ENCODE results near the gene SLC19A1. TPM values are rescaled to one million over a fixed set of nuclear protein-coding genes. Genes with fewer than 3 reads are reported as not detected.

The SLC19A1 gene
- total RNA-seq, 1 donor from 2014 or later = 36.8 TPM

DNA sequence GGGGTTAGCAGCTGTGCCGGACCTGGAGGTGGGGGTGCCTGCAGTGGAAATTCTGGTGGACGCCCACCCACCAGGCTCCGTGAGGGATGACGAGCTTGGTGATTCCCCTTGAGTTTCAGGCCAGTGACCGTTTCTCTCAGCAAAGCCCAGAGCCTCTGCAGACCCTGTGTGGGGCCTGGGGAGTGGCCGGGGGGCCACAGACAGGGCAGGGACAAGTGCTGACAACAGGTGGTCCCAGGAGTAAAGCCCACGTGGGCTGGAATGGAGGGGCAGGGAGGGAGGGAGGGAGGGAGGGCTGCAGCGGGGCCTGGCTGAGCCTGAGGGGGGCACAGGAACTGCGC, 84.4 kb downstream of the SLC19A1 start:
- H3K36me3 Mint-ChIP-seq = peaks cover 29% of the 10 kb centered on the region
- H3K27ac Mint-ChIP-seq = no peak overlapping the region
- no peaks in the 10 kb centered on the region for H3K27me3 Mint-ChIP-seq (ENCODE audit: low read depth)
- no peak for DNase-seq (ENCODE audit: low spot score in 2 of 2, unreplicated experiment in 2 of 2)
- TF ChIP-seq, protein P1, sequence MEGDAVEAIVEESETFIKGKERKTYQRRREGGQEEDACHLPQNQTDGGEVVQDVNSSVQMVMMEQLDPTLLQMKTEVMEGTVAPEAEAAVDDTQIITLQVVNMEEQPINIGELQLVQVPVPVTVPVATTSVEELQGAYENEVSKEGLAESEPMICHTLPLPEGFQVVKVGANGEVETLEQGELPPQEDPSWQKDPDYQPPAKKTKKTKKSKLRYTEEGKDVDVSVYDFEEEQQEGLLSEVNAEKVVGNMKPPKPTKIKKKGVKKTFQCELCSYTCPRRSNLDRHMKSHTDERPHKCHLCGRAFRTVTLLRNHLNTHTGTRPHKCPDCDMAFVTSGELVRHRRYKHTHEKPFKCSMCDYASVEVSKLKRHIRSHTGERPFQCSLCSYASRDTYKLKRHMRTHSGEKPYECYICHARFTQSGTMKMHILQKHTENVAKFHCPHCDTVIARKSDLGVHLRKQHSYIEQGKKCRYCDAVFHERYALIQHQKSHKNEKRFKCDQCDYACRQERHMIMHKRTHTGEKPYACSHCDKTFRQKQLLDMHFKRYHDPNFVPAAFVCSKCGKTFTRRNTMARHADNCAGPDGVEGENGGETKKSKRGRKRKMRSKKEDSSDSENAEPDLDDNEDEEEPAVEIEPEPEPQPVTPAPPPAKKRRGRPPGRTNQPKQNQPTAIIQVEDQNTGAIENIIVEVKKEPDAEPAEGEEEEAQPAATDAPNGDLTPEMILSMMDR (IDR thresholded peaks at IDR 0.05; ENCODE audit: unreplicated experiment) = no peak
- H3K9me3 Mint-ChIP-seq = peaks cover 15% of the 10 kb centered on the region
- no peak overlapping the region for H3K4me3 Mint-ChIP-seq
- peaks cover 24% of the 10 kb centered on the region for H3K4me1 Mint-ChIP-seq

DNA sequence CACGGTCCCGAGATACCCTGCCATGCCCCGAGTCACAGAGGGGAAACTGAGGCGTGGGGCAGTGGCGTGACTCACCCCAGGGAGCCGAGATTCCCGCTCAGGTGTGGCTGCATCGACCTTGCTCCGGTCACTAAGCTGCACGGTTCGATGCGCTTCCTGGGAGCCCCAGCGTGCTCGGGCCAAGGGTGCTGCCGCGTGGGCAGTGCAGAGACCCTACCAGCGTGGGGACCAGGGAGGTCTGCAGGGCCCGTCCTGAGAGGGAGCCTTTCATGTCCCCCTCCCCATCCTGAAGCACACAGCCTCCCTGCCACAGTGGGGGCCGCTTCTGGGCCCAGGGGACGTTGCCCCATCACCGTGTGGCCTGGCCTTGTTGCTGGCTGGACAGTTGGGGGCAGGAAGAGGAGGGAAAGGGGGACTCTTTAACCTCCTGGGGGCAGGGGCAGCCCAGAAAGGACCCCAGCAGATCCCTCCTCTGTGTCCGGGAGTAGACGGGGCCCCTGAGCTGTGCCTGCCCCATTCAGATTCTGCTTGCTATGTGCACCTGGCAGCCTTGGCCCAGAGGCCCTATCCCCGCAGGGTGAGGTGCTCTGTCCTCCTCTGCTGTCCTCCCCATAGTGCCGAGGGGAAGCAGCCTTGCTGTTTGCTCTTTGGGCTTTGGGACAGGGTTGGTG, 84.9 kb downstream of the SLC19A1 start:
- TF ChIP-seq, protein P1 (IDR thresholded peaks at IDR 0.05; ENCODE audit: unreplicated experiment) = no peak
- Mint-ChIP-seq H3K27ac (no peak overlapping the region), H3K4me1 (peaks cover 24% of the 10 kb centered on the region), H3K4me3 (no peak overlapping the region), H3K27me3 (ENCODE audit: low read depth) (no peaks in the 10 kb centered on the region), H3K9me3 (peaks cover 10% of the 10 kb centered on the region), H3K36me3 (peaks cover 24% of the 10 kb centered on the region)
- DNase-seq (ENCODE audit: low spot score in 2 of 2, unreplicated experiment in 2 of 2) = no peak

DNA sequence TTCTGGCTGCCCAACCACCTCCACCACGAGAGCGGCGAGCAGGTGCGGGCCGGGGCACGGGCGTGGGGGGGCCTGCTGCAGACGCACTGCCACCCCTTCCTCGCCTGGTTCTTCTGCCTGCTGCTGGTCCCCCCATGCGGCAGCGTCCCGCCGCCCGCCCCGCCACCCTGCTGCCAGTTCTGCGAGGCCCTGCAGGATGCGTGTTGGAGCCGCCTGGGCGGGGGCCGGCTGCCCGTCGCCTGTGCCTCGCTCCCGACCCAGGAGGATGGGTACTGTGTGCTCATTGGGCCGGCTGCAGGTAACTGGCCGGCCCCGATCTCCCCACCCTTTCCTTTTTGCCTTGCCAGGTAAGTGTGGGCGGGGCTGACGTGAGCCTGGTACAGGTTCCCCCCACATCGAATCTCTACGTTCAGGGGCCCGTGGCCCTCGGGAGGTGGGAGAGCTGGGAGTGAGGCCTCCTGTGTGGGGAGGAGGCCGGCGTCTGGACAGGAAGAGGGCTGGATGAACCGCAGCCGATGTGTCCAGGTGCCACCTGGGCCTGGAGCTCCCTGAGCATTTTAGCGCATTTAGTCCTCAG, 85.6 kb downstream of the SLC19A1 start:
- Mint-ChIP-seq H3K4me1 (peaks cover 25% of the 10 kb centered on the region), H3K27ac (no peak overlapping the region), H3K4me3 (no peak overlapping the region), H3K36me3 (peaks cover 18% of the 10 kb centered on the region), H3K27me3 (ENCODE audit: low read depth) (no peaks in the 10 kb centered on the region), H3K9me3 (peaks cover 4% of the 10 kb centered on the region)
- TF ChIP-seq, protein P1 (IDR thresholded peaks at IDR 0.05; ENCODE audit: unreplicated experiment) = no peak
- no peak for DNase-seq (ENCODE audit: low spot score in 2 of 2, unreplicated experiment in 2 of 2)

DNA sequence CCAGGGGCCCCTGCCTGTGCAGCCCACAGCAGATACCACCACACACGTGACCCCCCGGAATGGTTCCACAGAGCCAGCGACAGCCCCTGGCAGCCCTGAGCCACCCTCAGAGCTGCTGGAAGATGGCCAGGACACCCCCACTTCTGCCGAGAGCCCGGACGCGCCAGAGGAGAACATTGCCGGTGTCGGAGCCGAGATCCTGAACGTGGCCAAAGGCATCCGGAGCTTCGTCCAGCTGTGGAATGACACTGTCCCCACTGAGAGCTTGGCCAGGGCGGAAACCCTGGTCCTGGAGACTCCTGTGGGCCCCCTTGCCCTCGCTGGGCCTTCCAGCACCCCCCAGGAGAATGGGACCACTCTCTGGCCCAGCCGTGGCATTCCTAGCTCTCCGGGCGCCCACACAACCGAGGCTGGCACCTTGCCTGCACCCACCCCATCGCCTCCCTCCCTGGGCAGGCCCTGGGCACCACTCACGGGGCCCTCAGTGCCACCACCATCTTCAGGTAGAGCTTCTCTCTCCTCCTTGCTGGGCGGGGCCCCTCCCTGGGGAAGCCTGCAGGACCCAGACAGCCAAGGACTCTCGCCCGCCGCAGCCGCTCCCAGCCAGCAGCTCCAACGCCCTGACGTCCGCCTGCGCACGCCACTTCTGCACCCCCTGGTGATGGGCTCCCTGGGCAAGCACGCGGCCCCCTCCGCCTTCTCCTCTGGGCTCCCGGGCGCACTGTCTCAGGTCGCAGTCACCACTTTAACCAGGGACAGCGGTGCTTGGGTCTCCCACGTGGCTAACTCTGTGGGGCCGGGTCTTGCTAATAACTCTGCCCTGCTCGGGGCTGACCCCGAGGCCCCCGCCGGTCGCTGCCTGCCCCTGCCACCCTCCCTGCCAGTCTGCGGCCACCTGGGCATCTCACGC, 86.3 kb downstream of the SLC19A1 start:
- H3K4me3 Mint-ChIP-seq = no peak overlapping the region
- no peaks in the 10 kb centered on the region for H3K27me3 Mint-ChIP-seq (ENCODE audit: low read depth)
- H3K4me1 Mint-ChIP-seq = peaks cover 31% of the 10 kb centered on the region
- TF ChIP-seq, protein P1 (IDR thresholded peaks at IDR 0.05; ENCODE audit: unreplicated experiment) = no peak
- H3K9me3 Mint-ChIP-seq = no peaks in the 10 kb centered on the region
- H3K27ac Mint-ChIP-seq = peak overlapping the region; percentile 61
- H3K36me3 Mint-ChIP-seq = peaks cover 10% of the 10 kb centered on the region
- DNase-seq (ENCODE audit: low spot score in 2 of 2, unreplicated experiment in 2 of 2) = no peak

DNA sequence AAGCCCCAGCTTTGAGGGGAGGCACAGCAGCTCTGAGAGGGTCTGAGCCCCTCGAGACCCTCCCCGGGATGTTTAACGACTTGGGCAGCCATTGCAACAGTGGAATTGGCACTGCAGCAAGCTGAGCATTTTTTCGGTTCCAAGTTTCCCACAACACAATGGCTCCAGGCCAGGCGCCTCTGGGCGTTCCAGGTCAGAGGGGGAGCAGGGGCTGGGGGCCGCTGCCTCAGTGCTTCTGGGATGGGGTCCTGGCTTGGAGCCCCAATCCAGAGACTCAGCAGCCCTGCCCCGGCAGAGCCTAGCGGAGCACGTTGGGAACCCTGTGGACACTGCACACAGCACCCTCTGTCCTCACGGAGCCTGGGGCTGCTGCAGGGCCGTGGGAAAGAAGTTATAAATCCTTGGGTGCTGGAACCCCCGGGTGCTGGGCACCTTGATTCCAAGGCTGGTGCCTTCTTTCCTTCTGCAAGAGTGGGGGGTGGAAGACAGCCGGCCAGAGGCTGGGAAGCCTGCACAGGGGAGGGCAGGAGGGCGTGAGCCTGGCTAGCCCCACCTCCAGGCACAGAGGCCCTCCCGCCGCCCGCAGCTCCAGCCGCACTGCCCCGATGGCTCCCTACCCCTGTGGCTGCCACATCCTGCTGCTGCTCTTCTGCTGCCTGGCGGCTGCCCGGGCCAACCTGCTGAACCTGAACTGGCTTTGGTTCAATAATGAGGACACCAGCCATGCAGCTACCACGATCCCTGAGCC, 87.1 kb downstream of the SLC19A1 start:
- no peak overlapping the region for H3K4me3 Mint-ChIP-seq
- no peak for DNase-seq (ENCODE audit: low spot score in 2 of 2, unreplicated experiment in 2 of 2)
- H3K27ac Mint-ChIP-seq = peak overlapping the region; percentile 61
- TF ChIP-seq, protein P1 (IDR thresholded peaks at IDR 0.05; ENCODE audit: unreplicated experiment) = no peak
- no peaks in the 10 kb centered on the region for H3K9me3 Mint-ChIP-seq
- peaks cover 3% of the 10 kb centered on the region for H3K36me3 Mint-ChIP-seq
- H3K27me3 Mint-ChIP-seq (ENCODE audit: low read depth) = no peaks in the 10 kb centered on the region
- peaks cover 34% of the 10 kb centered on the region for H3K4me1 Mint-ChIP-seq
